Spinal cord (tissue), 10 donors: ENCODE measurements around the gene HYPK. TPM values are rescaled to one million over a fixed set of nuclear protein-coding genes. Genes with fewer than 3 reads are reported as not detected.
"Not testable (repeated sequence)": the region's sequence is repeated elsewhere in the genome, so short reads cannot be mapped to it uniquely, and the experiment has no call there.

ENCODE experiments used
- DNase-seq, 6 donors: peaks; one replicate each; pipeline versions ENCODE4 v3.0.0 to v3.0.0-alpha.2; 2013 to 2015; ENCODE audit warnings: low spot score in 6 of 6, low read depth in 4 of 6
- H3K27ac ChIP-seq: one replicate; pipeline ENCODE4 v1.5.1; 2013; ENCODE audit warnings: low read depth, low read length, control low read depth
- H3K27me3 ChIP-seq: one replicate; pipeline ENCODE4 v1.6.1; 2013; ENCODE audit warnings: low read length; ENCODE audit not compliant: control insufficient read depth, insufficient read depth
- H3K36me3 ChIP-seq: one replicate; pipeline ENCODE4 v1.6.1; 2013; ENCODE audit warnings: low read length; ENCODE audit not compliant: control insufficient read depth, insufficient read depth
- H3K4me1 ChIP-seq: one replicate; pipeline ENCODE4 v1.6.1; 2013; ENCODE audit warnings: low read length; ENCODE audit not compliant: control insufficient read depth, insufficient read depth
- H3K4me3 ChIP-seq: one replicate; pipeline ENCODE4 v1.5.1; 2013; ENCODE audit warnings: low read depth, low read length, control low read depth
- H3K9me3 ChIP-seq: one replicate; pipeline ENCODE4 v1.6.1; 2013; ENCODE audit warnings: low read length; ENCODE audit not compliant: control insufficient read depth, insufficient read depth
- WGBS: methylation state at CpG from one replicate; pipeline ENCODE4 v1.1.5; 2013; ENCODE audit warnings: missing lambda C conversion rate; ENCODE audit not compliant: insufficient coverage; 5-methylcytosine and 5-hydroxymethylcytosine counted together
- polyA plus RNA-seq, 2 donors: library from polyadenylated mRNA; unstranded; fragments of 120-200 nt; gene quantifications; one replicate each; pipeline ENCODE4 v1.2.1, GENCODE V29; 2013; ENCODE audit not compliant: insufficient read length in 2 of 2
- total RNA-seq, 2 donors: library from RNA; depleted of rRNA in 1 of 2; stranded (reverse); fragments of 120-200 nt in 1 of 2; fragments of >200 nt in 1 of 2; gene quantifications; one replicate each; pipeline versions ENCODE4 v1.2.3 to v1.2.4, GENCODE V29; 2013 to 2014
- donor health status: healthy.

HYPK gene
- total and polyA plus RNA-seq, 4 donors, result 5.1 to 9.0 (median 5.7) TPM

DNA sequence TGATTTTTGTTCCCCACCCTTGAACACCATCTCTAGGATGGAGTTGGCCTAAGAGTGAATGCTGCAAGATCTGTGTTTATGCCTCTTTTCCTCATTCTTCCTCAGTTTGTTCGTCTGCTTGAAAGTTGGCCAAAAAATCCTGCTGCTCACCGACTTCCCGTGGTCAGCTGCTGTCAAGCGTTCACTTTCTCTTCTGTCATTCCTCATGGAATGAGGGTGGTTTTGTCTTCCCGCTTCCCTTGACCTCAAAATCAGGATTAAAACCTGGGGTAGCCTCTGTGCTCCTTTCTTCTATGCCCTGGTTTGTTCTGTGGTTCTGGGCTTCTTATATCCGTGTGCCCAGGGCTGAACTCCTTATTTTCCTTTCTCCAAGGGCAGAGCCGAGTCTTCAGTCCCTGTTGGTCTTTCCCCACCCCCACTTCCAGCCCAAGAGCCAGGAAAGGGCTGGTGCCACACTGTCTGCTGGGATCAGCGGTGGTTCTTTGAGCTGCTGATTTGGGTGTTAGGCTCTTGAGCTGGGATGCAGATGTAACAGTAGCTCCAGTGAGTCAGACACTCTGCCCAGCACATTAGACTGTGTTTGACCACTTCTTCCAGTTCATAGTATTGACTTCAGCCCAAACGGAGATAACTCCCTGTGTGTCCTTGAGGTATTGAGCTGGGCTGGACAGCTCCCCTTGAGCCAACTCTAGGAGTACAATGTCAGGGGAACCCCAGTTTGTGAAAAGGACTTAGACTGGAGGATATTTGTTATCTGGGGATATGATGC lies 5.9 kb upstream of the HYPK start:
- no peak for DNase-seq
- Histone ChIP-seq H3K4me3 (peak overlapping the region; percentile 1), H3K27ac (no peak overlapping the region), H3K4me1 (peaks cover 25% of the 10 kb centered on the region), H3K9me3 (no peaks in the 10 kb centered on the region), H3K36me3 (peaks cover 40% of the 10 kb centered on the region), H3K27me3 (no peaks in the 10 kb centered on the region)
- WGBS, result 78% methylated on average over 5 of the region's 9 CpGs

GRCh38 chr15:43795197-43795596 lies 5.2 kb upstream of the HYPK start:
- H3K36me3 ChIP-seq, result peaks cover 45% of the 10 kb centered on the region
- WGBS, result 100% methylated on average over 1 of the region's 2 CpGs
- no peak for DNase-seq
- H3K4me1 ChIP-seq, result peaks cover 30% of the 10 kb centered on the region
- H3K4me3 ChIP-seq, result no peak overlapping the region
- no peaks in the 10 kb centered on the region for H3K9me3 ChIP-seq
- H3K27me3 ChIP-seq, result no peaks in the 10 kb centered on the region
- H3K27ac ChIP-seq, result no peak overlapping the region

DNA sequence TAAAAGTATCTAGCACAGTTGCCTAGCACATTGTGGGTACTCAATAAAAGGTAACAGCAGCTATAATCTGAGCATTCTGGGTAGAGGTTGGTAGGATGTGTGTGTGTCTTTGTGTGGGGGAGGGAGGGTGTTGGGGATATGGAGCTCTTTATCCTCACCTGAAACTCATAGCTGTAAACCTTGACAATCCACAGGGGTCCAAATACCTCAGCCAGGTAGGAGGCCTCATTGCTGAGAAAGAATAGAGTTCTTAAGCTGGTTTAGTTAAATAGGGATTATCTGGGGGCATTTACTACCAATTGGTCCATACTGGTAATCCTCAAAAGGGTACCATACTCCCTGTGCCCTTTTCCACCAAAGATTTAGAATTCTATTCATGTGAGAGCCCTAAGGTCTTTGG lies 4.4 kb upstream of the HYPK start:
- Histone ChIP-seq H3K4me3 (no peak overlapping the region), H3K9me3 (no peaks in the 10 kb centered on the region), H3K36me3 (peaks cover 45% of the 10 kb centered on the region), H3K27me3 (no peaks in the 10 kb centered on the region), H3K27ac (no peak overlapping the region), H3K4me1 (peaks cover 32% of the 10 kb centered on the region)
- no peak for DNase-seq

GRCh38 chr15:43796566-43796965 lies 3.8 kb upstream of the HYPK start:
- no peaks in the 10 kb centered on the region for H3K9me3 ChIP-seq
- H3K36me3 ChIP-seq, result peaks cover 45% of the 10 kb centered on the region
- no peak overlapping the region for H3K27ac ChIP-seq
- H3K4me1 ChIP-seq, result peaks cover 29% of the 10 kb centered on the region
- WGBS, result no CpG with 5 or more reads among the region's 3 CpGs
- no peaks in the 10 kb centered on the region for H3K27me3 ChIP-seq
- no peak overlapping the region for H3K4me3 ChIP-seq
- no peak for DNase-seq

DNA sequence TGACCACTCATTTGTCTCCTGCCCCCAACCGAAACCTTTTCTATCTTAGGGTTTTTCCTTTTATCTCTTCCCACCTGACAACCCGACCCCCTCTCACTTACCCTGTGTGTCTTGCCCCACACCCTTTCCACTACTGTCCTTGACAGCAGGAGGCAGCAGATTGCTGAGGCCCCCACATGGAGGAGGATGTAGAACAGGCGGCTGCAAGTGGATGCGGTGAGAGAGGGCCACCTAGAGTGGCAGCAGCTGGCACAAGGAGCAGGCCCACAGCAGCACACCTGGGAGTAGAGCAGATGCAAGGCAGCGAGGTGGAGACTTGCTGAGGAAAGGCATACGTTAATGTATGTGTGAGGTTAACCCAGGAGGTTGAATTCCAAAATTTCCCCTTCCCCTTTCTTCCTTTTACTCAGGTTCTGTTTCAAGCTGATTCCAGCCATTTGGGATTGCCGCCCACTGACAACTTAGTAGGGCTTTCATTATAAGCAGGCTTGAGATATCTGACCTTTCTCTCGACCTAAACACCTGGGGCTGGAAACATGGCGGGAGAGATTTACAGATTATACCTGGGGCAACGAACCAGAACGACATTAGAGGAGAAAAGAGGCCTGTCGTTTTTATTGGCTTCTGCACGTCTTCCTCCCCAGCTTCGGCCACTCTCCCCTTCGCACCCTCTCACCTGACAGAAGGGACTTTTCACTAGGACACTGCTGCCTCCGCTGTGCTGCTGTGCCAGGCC lies 1.0 kb upstream of the HYPK start:
- Histone ChIP-seq H3K36me3 (peaks cover 50% of the 10 kb centered on the region), H3K9me3 (no peaks in the 10 kb centered on the region), H3K27me3 (no peaks in the 10 kb centered on the region), H3K4me3 (no peak overlapping the region), H3K4me1 (peaks cover 14% of the 10 kb centered on the region), H3K27ac (peak overlapping the region; percentile 94)
- no peak for DNase-seq
- 93% methylated on average over 13 of the region's 16 CpGs for WGBS

- no peak for DNase-seq
- Histone ChIP-seq H3K4me1 (peaks cover 9% of the 10 kb centered on the region), H3K9me3 (no peaks in the 10 kb centered on the region), H3K27ac (peak within 1 kb of the TSS; percentile 94), H3K27me3 (no peaks in the 10 kb centered on the region), H3K4me3 (peak within 1 kb of the TSS; percentile 67), H3K36me3 (peaks cover 45% of the 10 kb centered on the region)
- 93% methylated on average over 8 of the region's 8 CpGs for WGBS
Measured at GRCh38 chr15:43799945-43800285, 484 bp upstream of the HYPK start, which contains the start of gene SERINC4. Gene SERINC4, minus strand, starts transcription at chr15:43800220. Its CDS starts 234 bp downstream, at chr15:43799986.

DNA sequence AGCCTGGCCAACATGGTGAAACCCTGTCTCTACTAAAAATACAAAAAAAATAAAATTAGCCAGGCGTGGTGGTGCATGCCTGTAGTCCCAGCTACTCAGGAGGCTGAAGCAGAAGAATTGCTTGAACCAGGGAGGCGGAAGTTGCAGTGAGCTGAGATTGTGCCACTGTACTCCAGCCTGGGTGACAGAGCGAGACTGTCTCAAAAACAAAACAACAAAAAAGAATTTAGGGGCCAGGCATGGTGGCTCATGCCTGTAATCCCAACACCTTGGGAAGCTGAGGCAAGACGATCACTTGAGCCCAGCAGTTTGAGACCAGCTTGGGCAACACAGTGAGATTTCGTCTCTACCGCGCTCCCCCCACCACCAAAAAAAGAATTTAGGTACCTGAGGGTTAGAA lies 2.3 kb downstream of the HYPK start:
- not testable (repeated sequence) for H3K27ac ChIP-seq, DNase-seq, H3K27me3 ChIP-seq, H3K9me3 ChIP-seq, H3K4me3 ChIP-seq, H3K4me1 ChIP-seq
- peaks cover 50% of the 10 kb centered on the region for H3K36me3 ChIP-seq
- 95% methylated on average over 4 of the region's 7 CpGs for WGBS

GRCh38 chr15:43808435-43808950 lies 8.1 kb downstream of the HYPK start:
- WGBS, result no CpG with 5 or more reads among the region's 5 CpGs
- Histone ChIP-seq H3K4me3 (no peak overlapping the region), H3K36me3 (peaks cover 68% of the 10 kb centered on the region)

GRCh38 chr15:43808960-43809678 lies 8.7 kb downstream of the HYPK start:
- WGBS, result 100% methylated on average over 1 of the region's 6 CpGs
- H3K4me1 ChIP-seq, result no peaks in the 10 kb centered on the region
- H3K36me3 ChIP-seq, result peaks cover 71% of the 10 kb centered on the region
- no peaks in the 10 kb centered on the region for H3K9me3 ChIP-seq
- no peak overlapping the region for H3K27ac ChIP-seq
- H3K27me3 ChIP-seq, result no peaks in the 10 kb centered on the region
- DNase-seq, result no peak
- no peak overlapping the region for H3K4me3 ChIP-seq

More at GRCh38 chr15:43808435-43808950, 8.1 kb downstream of the HYPK start:
- H3K9me3 ChIP-seq, result no peaks in the 10 kb centered on the region
- no peaks in the 10 kb centered on the region for H3K27me3 ChIP-seq
- no peaks in the 10 kb centered on the region for H3K4me1 ChIP-seq
- DNase-seq, result no peak
- H3K27ac ChIP-seq, result no peak overlapping the region
